Measurements from ENCODE around the gene BATF2. TPM values are rescaled to one million over a fixed set of nuclear protein-coding genes. Genes with fewer than 3 reads are reported as not detected.
A peak's percentile ranks its signal among the peaks of the same experiment; 100 is the strongest.

Gene BATF2
- total RNA-seq, 5 donors from 2014 or later (not counting 1 experiment from before 2014, with no cell fraction given), result 0.09 to 0.26 TPM; not detected in 3

GRCh38 chr11:64998141-64998540 is 1.4 kb upstream of the BATF2 start:
- Histone ChIP-seq H3K9me3 (no peaks in the 10 kb centered on the region), H3K27ac (ENCODE audit: low read length) (no peak overlapping the region), H3K4me3 (ENCODE audit: control insufficient read depth in 1 of 2, extremely low read depth in 1 of 2, low read length in 1 of 2) (no peak overlapping the region), H3K4me1 (ENCODE audit: control insufficient read depth in 1 of 2, extremely low read depth in 1 of 2, insufficient read depth in 2 of 2, low read length in 2 of 2) (peaks cover 0 to 7% of the 10 kb centered on the region in 2 experiments), H3K36me3 (ENCODE audit: control insufficient read depth in 2 of 2, extremely low read depth in 1 of 2, insufficient read depth in 1 of 2, low read length in 1 of 2) (no peaks in the 10 kb centered on the region), H3K27me3 (replicated peaks in 1 of 2; ENCODE audit: control insufficient read depth in 2 of 2, extremely low read depth in 1 of 2, insufficient read depth in 2 of 2, low read length in 1 of 2) (peaks cover 0 to 35% of the 10 kb centered on the region in 2 experiments)
- Mint-ChIP-seq H3K27ac (peak overlapping the region; percentile 41 to 83), H3K27me3 (peaks cover 1 to 4% of the 10 kb centered on the region in 2 donors), H3K9me3 (no peaks in the 10 kb centered on the region), H3K36me3 (no peaks in the 10 kb centered on the region), H3K4me3 (peak overlapping the region in 1 of 3 donors; percentile 15), H3K4me1 (peaks cover 9 to 16% (median 12%) of the 10 kb centered on the region in 3 donors)
- WGBS (ENCODE audit: insufficient coverage), result no CpG with 5 or more reads among the region's 1 CpG
- CTCF ChIA-PET, result no interaction called here
- ATAC-seq (replicated peaks in 1 of 4) (no peak), DNase-seq (no peak)
- POLR2A ChIA-PET, result no interaction called here

GRCh38 chr11:64996327-64996709 is 453 bp downstream of the BATF2 start:
- Histone ChIP-seq H3K27ac (ENCODE audit: low read length) (no peak overlapping the region), H3K27me3 (replicated peaks in 1 of 2; ENCODE audit: control insufficient read depth in 2 of 2, extremely low read depth in 1 of 2, insufficient read depth in 2 of 2, low read length in 1 of 2) (peaks cover 0 to 24% of the 10 kb centered on the region in 2 experiments), H3K9me3 (no peaks in the 10 kb centered on the region), H3K36me3 (ENCODE audit: control insufficient read depth in 2 of 2, extremely low read depth in 1 of 2, insufficient read depth in 1 of 2, low read length in 1 of 2) (no peaks in the 10 kb centered on the region), H3K4me3 (ENCODE audit: control insufficient read depth in 1 of 2, extremely low read depth in 1 of 2, low read length in 1 of 2) (no peak overlapping the region), H3K4me1 (ENCODE audit: control insufficient read depth in 1 of 2, extremely low read depth in 1 of 2, insufficient read depth in 2 of 2, low read length in 2 of 2) (peaks cover 0 to 7% of the 10 kb centered on the region in 2 experiments)
- ChIA-PET POLR2A (no interaction called here), CTCF (interaction anchor here in 1 of 2 donors (0.9 kb wide), 1 partner anchor 186 kb away, joined by 3 read pairs; no protein-coding TSS in a partner anchor)
- no peak overlapping the region for H3K27ac Mint-ChIP-seq
- H3K4me3 Mint-ChIP-seq, result no peak overlapping the region
- no peak for ATAC-seq (replicated peaks in 1 of 4)
- H3K27me3 Mint-ChIP-seq, result peaks cover 1 to 4% of the 10 kb centered on the region in 2 donors
- no peaks in the 10 kb centered on the region for H3K9me3 Mint-ChIP-seq
- WGBS (ENCODE audit: insufficient coverage), result 63% methylated on average over 4 of the region's 11 CpGs
- H3K36me3 Mint-ChIP-seq, result no peaks in the 10 kb centered on the region
- peaks cover 9 to 18% (median 12%) of the 10 kb centered on the region in 3 donors for H3K4me1 Mint-ChIP-seq
- DNase-seq, result no peak

- Histone ChIP-seq H3K9me3 (no peaks in the 10 kb centered on the region), H3K27ac (ENCODE audit: low read length) (no peak overlapping the region), H3K4me3 (ENCODE audit: control insufficient read depth in 1 of 2, extremely low read depth in 1 of 2, low read length in 1 of 2) (no peak overlapping the region), H3K27me3 (replicated peaks in 1 of 2; ENCODE audit: control insufficient read depth in 2 of 2, extremely low read depth in 1 of 2, insufficient read depth in 2 of 2, low read length in 1 of 2) (peaks cover 0 to 29% of the 10 kb centered on the region in 2 experiments), H3K36me3 (ENCODE audit: control insufficient read depth in 2 of 2, extremely low read depth in 1 of 2, insufficient read depth in 1 of 2, low read length in 1 of 2) (no peaks in the 10 kb centered on the region), H3K4me1 (ENCODE audit: control insufficient read depth in 1 of 2, extremely low read depth in 1 of 2, insufficient read depth in 2 of 2, low read length in 2 of 2) (peaks cover 2 to 18% of the 10 kb centered on the region in 2 experiments)
- Mint-ChIP-seq H3K4me3 (no peak overlapping the region), H3K4me1 (peaks cover 18 to 30% (median 22%) of the 10 kb centered on the region in 3 donors), H3K9me3 (no peaks in the 10 kb centered on the region), H3K27ac (no peak overlapping the region), H3K27me3 (peaks cover 1 to 4% of the 10 kb centered on the region in 2 donors), H3K36me3 (no peaks in the 10 kb centered on the region)
- no peak for ATAC-seq (replicated peaks in 1 of 4)
- ChIA-PET CTCF (no interaction called here), POLR2A (interaction anchor here in 1 of 2 donors (0.5 kb wide), 1 partner anchor 39 kb away, joined by 4 read pairs; no protein-coding TSS in a partner anchor)
- WGBS (ENCODE audit: insufficient coverage), result 81% methylated on average over 5 of the region's 7 CpGs
- DNase-seq, result no peak
Measured at GRCh38 chr11:64994318-64994717, 2.5 kb downstream of the BATF2 start.

GRCh38 chr11:64990222-64990923 is 6.4 kb downstream of the BATF2 start:
- H3K36me3 ChIP-seq (ENCODE audit: control insufficient read depth in 2 of 2, extremely low read depth in 1 of 2, insufficient read depth in 1 of 2, low read length in 1 of 2), result no peaks in the 10 kb centered on the region
- no peak overlapping the region for H3K4me3 ChIP-seq (ENCODE audit: control insufficient read depth in 1 of 2, extremely low read depth in 1 of 2, low read length in 1 of 2)
- Mint-ChIP-seq H3K9me3 (no peaks in the 10 kb centered on the region), H3K4me3 (peak overlapping the region in 2 of 3 donors; percentile 11 to 22), H3K36me3 (no peaks in the 10 kb centered on the region), H3K4me1 (peaks cover 13 to 22% (median 14%) of the 10 kb centered on the region in 3 donors), H3K27me3 (peaks cover 2 to 7% of the 10 kb centered on the region in 2 donors), H3K27ac (peak overlapping the region in 1 of 2 donors; percentile 72)
- 37% methylated on average over 3 of the region's 15 CpGs for WGBS (ENCODE audit: insufficient coverage)
- CTCF ChIA-PET, result no interaction called here
- no peak overlapping the region for H3K27ac ChIP-seq (ENCODE audit: low read length)
- no peaks in the 10 kb centered on the region for H3K9me3 ChIP-seq
- H3K27me3 ChIP-seq (replicated peaks in 1 of 2; ENCODE audit: control insufficient read depth in 2 of 2, extremely low read depth in 1 of 2, insufficient read depth in 2 of 2, low read length in 1 of 2), result peaks cover 0 to 31% of the 10 kb centered on the region in 2 experiments
- DNase-seq, result no peak
- POLR2A ChIA-PET, result no interaction called here
- no peak for ATAC-seq (replicated peaks in 1 of 4)
- H3K4me1 ChIP-seq (ENCODE audit: control insufficient read depth in 1 of 2, extremely low read depth in 1 of 2, insufficient read depth in 2 of 2, low read length in 2 of 2), result peaks cover 2 to 13% of the 10 kb centered on the region in 2 experiments

GRCh38 chr11:64989416-64989815 is 7.4 kb downstream of the BATF2 start:
- no peak for DNase-seq
- WGBS (ENCODE audit: insufficient coverage), result 83% methylated on average over 12 of the region's 13 CpGs
- Histone ChIP-seq H3K27me3 (replicated peaks in 1 of 2; ENCODE audit: control insufficient read depth in 2 of 2, extremely low read depth in 1 of 2, insufficient read depth in 2 of 2, low read length in 1 of 2) (peaks cover 0 to 29% of the 10 kb centered on the region in 2 experiments), H3K27ac (ENCODE audit: low read length) (no peak overlapping the region), H3K4me1 (ENCODE audit: control insufficient read depth in 1 of 2, extremely low read depth in 1 of 2, insufficient read depth in 2 of 2, low read length in 2 of 2) (peaks cover 2 to 13% of the 10 kb centered on the region in 2 experiments), H3K9me3 (no peaks in the 10 kb centered on the region), H3K36me3 (ENCODE audit: control insufficient read depth in 2 of 2, extremely low read depth in 1 of 2, insufficient read depth in 1 of 2, low read length in 1 of 2) (no peaks in the 10 kb centered on the region), H3K4me3 (ENCODE audit: control insufficient read depth in 1 of 2, extremely low read depth in 1 of 2, low read length in 1 of 2) (no peak overlapping the region)
- Mint-ChIP-seq H3K4me3 (no peak overlapping the region), H3K36me3 (no peaks in the 10 kb centered on the region), H3K4me1 (peaks cover 13 to 22% (median 14%) of the 10 kb centered on the region in 3 donors), H3K27me3 (peaks cover 3 to 9% of the 10 kb centered on the region in 2 donors), H3K9me3 (no peaks in the 10 kb centered on the region), H3K27ac (no peak overlapping the region)
- ATAC-seq (replicated peaks in 1 of 4), result no peak
- CTCF ChIA-PET, result no interaction called here
- POLR2A ChIA-PET, result no interaction called here

- WGBS (ENCODE audit: insufficient coverage), result 92% methylated on average over 2 of the region's 6 CpGs
- peaks cover 13 to 22% (median 14%) of the 10 kb centered on the region in 3 donors for H3K4me1 Mint-ChIP-seq
- ATAC-seq (replicated peaks in 1 of 4) (no peak), DNase-seq (no peak)
- H3K9me3 ChIP-seq, result no peaks in the 10 kb centered on the region
- no peaks in the 10 kb centered on the region for H3K36me3 ChIP-seq (ENCODE audit: control insufficient read depth in 2 of 2, extremely low read depth in 1 of 2, insufficient read depth in 1 of 2, low read length in 1 of 2)
- peaks cover 0 to 26% of the 10 kb centered on the region in 2 experiments for H3K27me3 ChIP-seq (replicated peaks in 1 of 2; ENCODE audit: control insufficient read depth in 2 of 2, extremely low read depth in 1 of 2, insufficient read depth in 2 of 2, low read length in 1 of 2)
- no peak overlapping the region for H3K27ac ChIP-seq (ENCODE audit: low read length)
- no peak overlapping the region for H3K4me3 Mint-ChIP-seq
- ChIA-PET CTCF (interaction anchor here in 1 of 2 donors (0.6 kb wide), 1 partner anchor 1395 kb away, joined by 7 read pairs; no protein-coding TSS in a partner anchor), POLR2A (no interaction called here)
- H3K4me3 ChIP-seq (ENCODE audit: control insufficient read depth in 1 of 2, extremely low read depth in 1 of 2, low read length in 1 of 2), result no peak overlapping the region
- H3K9me3 Mint-ChIP-seq, result no peaks in the 10 kb centered on the region
- H3K4me1 ChIP-seq (ENCODE audit: control insufficient read depth in 1 of 2, extremely low read depth in 1 of 2, insufficient read depth in 2 of 2, low read length in 2 of 2), result peaks cover 2 to 13% of the 10 kb centered on the region in 2 experiments
- peaks cover 3 to 11% of the 10 kb centered on the region in 2 donors for H3K27me3 Mint-ChIP-seq
- H3K27ac Mint-ChIP-seq, result no peak overlapping the region
- H3K36me3 Mint-ChIP-seq, result no peaks in the 10 kb centered on the region
Measured at GRCh38 chr11:64987998-64988854, 8.5 kb downstream of the BATF2 start.
